Measurements from ENCODE around the gene CNPY4. TPM values are rescaled to one million over a fixed set of nuclear protein-coding genes. Genes with fewer than 3 reads are reported as not detected.

CNPY4 gene
- total and polyA plus RNA-seq, 2 donors (not counting 3 experiments of a cell fraction or from before 2014, with no cell fraction given): 28.6 to 33.7 TPM

DNA sequence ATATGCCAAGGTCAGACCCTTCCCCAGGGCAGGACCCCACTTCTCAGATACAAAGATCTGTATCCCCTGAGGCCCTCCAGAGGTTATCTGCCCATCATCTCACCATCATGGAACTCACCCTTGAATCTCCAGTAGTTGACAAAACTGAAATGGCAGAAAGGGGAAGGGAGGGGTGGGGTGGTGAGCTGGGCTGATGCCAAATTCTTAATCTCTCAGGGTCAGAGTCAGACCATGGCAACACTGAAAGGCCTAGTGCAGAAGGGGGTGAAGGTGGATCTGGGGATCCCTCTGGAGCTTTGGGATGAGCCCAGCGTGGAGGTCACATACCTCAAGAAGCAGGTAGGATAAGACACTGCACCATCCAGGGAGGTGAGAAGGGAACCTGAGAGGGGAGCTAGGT is 3.1 kb downstream of the CNPY4 start:
- Histone ChIP-seq H3K27ac (ENCODE audit: insufficient read depth, low read depth, low read length) (no peak overlapping the region), H3K4me1 (ENCODE audit: control insufficient read depth, extremely low read depth, insufficient read depth, low read length) (peaks cover 16% of the 10 kb centered on the region), H3K9me1 (replicated peaks; ENCODE audit: control insufficient read depth, extremely low read depth, insufficient read depth, low read length) (no peaks in the 10 kb centered on the region), H3K27me3 (ENCODE audit: control insufficient read depth in 2 of 2, insufficient read depth in 2 of 2, low read length in 2 of 2) (no peaks in the 10 kb centered on the region), H3K4me3 (replicated peaks in 1 of 3; ENCODE audit: insufficient read depth in 1 of 3, low read depth in 1 of 3, low read length in 3 of 3) (no peak overlapping the region), H2AFZ (ENCODE audit: low read depth, low read length) (no peak overlapping the region), H3K9ac (replicated peaks; ENCODE audit: extremely low read depth, insufficient read depth, low read length) (no peak overlapping the region), H3K79me2 (ENCODE audit: control insufficient read depth, insufficient read depth, low read length) (peaks cover 10% of the 10 kb centered on the region), H3K36me3 (ENCODE audit: control insufficient read depth in 2 of 2, extremely low read depth in 1 of 2, insufficient read depth in 2 of 2, low read length in 2 of 2) (peaks cover 0 to 2% of the 10 kb centered on the region in 2 experiments), H4K20me1 (replicated peaks; ENCODE audit: control insufficient read depth, extremely low read depth, insufficient read depth, low read length) (no peaks in the 10 kb centered on the region), H3K9me3 (replicated peaks; ENCODE audit: control insufficient read depth, insufficient read depth, low read length) (no peaks in the 10 kb centered on the region), H3K4me2 (ENCODE audit: insufficient read depth, low read length) (no peak overlapping the region)
- FAIRE-seq: no peak
- dilution Hi-C loops (cut with MboI; ENCODE audit: extremely low pct_ligation_motif_present, low sequenced_read_pairs) (no loop called here), intact Hi-C loops (cut with micrococcal nuclease) (no loop called here)
- ChIA-PET POLR2A (no interaction called here), CTCF (interaction anchor here (1.0 kb wide), 1 partner anchor 8 kb away, joined by 3 read pairs; no protein-coding TSS in a partner anchor)
- DNase-seq (ENCODE audit: low read depth, low spot score): no peak
- TF ChIP-seq JUN (IDR thresholded peaks at IDR 0.05; ENCODE audit: borderline replicate concordance, insufficient read depth, insufficient read length, low read depth): no peak
- no TSS peak for BruUV-seq (replicated peaks)

DNA sequence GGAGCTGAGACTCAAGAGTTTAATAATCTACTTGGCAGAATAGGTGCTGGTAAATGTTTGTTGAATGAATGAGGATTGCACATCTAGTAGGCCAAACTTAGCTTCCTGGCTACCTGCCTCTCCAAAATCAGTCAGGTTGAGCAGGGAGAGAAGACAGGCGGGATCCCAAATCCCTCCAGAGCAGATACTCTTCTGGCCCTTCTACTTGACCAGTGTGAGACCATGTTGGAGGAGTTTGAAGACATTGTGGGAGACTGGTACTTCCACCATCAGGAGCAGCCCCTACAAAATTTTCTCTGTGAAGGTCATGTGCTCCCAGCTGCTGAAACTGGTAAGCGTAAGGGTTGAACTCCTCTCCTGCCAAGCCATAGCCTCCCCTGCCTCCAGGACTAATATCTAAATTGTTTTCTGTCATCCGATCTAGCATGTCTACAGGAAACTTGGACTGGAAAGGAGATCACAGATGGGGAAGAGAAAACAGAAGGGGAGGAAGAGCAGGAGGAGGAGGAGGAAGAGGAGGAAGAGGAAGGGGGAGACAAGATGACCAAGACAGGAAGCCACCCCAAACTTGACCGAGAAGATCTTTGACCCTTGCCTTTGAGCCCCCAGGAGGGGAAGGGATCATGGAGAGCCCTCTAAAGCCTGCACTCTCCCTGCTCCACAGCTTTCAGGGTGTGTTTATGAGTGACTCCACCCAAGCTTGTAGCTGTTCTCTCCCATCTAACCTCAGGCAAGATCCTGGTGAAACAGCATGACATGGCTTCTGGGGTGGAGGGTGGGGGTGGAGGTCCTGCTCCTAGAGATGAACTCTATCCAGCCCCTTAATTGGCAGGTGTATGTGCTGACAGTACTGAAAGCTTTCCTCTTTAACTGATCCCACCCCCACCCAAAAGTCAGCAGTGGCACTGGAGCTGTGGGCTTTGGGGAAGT is 5.1 kb downstream of the CNPY4 start:
- H3K9me3 ChIP-seq (replicated peaks; ENCODE audit: control insufficient read depth, insufficient read depth, low read length): no peaks in the 10 kb centered on the region
- DNase-seq (ENCODE audit: low read depth, low spot score): no peak
- H3K4me3 ChIP-seq (replicated peaks in 1 of 3; ENCODE audit: insufficient read depth in 1 of 3, low read depth in 1 of 3, low read length in 3 of 3): no peak overlapping the region
- intact Hi-C loops (cut with micrococcal nuclease) (loop anchor here (5.0 kb wide), 1 partner anchor 132 kb away; no protein-coding TSS in a partner anchor), dilution Hi-C loops (cut with MboI; ENCODE audit: extremely low pct_ligation_motif_present, low sequenced_read_pairs) (no loop called here)
- no peaks in the 10 kb centered on the region for H3K9me1 ChIP-seq (replicated peaks; ENCODE audit: control insufficient read depth, extremely low read depth, insufficient read depth, low read length)
- peaks cover 0 to 2% of the 10 kb centered on the region in 2 experiments for H3K36me3 ChIP-seq (ENCODE audit: control insufficient read depth in 2 of 2, extremely low read depth in 1 of 2, insufficient read depth in 2 of 2, low read length in 2 of 2)
- no peak overlapping the region for H3K27ac ChIP-seq (ENCODE audit: insufficient read depth, low read depth, low read length)
- no peak for TF ChIP-seq JUN (IDR thresholded peaks at IDR 0.05; ENCODE audit: borderline replicate concordance, insufficient read depth, insufficient read length, low read depth)
- TF ChIP-seq POLR2AphosphoS5 (IDR thresholded peaks at IDR 0.05; ENCODE audit: insufficient read depth, low read depth, low read length): no peak
- BruUV-seq (replicated peaks): no TSS peak
- no peak overlapping the region for H2AFZ ChIP-seq (ENCODE audit: low read depth, low read length)
- no peak overlapping the region for H3K4me2 ChIP-seq (ENCODE audit: insufficient read depth, low read length)
- no peak overlapping the region for H3K9ac ChIP-seq (replicated peaks; ENCODE audit: extremely low read depth, insufficient read depth, low read length)
- H3K27me3 ChIP-seq (ENCODE audit: control insufficient read depth in 2 of 2, insufficient read depth in 2 of 2, low read length in 2 of 2): no peaks in the 10 kb centered on the region
- no peak for FAIRE-seq
- ChIA-PET POLR2A (no interaction called here), CTCF (interaction anchor here (1.1 kb wide), 1 partner anchor 131 kb away, joined by 3 read pairs; no protein-coding TSS in a partner anchor)
- peaks cover 2% of the 10 kb centered on the region for H3K79me2 ChIP-seq (ENCODE audit: control insufficient read depth, insufficient read depth, low read length)
- no peaks in the 10 kb centered on the region for H4K20me1 ChIP-seq (replicated peaks; ENCODE audit: control insufficient read depth, extremely low read depth, insufficient read depth, low read length)
- peaks cover 18% of the 10 kb centered on the region for H3K4me1 ChIP-seq (ENCODE audit: control insufficient read depth, extremely low read depth, insufficient read depth, low read length)
